ENCODE data around the gene PLCH2.

- no peak for TF ChIP-seq CTCF (conservative IDR thresholded peaks at IDR 0.05; ENCODE audit: low read depth, low read length)
- TF ChIP-seq EZH2phosphoT487 (IDR thresholded peaks at IDR 0.05; ENCODE audit: borderline replicate concordance, low read length), result no peak
- TF ChIP-seq EZH2 (IDR thresholded peaks at IDR 0.05; ENCODE audit: low read length, unreplicated experiment), result no peak
Observed at GRCh38 chr1:2525920-2526823, 50.1 kb downstream of the PLCH2 start, which contains the start of gene PANK4.

All from PC-3 (cell line).